Hepatic stellate cell (primary cell): ENCODE measurements around the gene BCAS3.
"Not testable (repeated sequence)": the region's sequence is repeated elsewhere in the genome, so short reads cannot be mapped to it uniquely, and the experiment has no call there.

Source experiments
- DNase-seq: peaks from one replicate; pipeline ENCODE4 v3.0.0; 2011; ENCODE audit warnings: low spot score

Gene BCAS3

DNA sequence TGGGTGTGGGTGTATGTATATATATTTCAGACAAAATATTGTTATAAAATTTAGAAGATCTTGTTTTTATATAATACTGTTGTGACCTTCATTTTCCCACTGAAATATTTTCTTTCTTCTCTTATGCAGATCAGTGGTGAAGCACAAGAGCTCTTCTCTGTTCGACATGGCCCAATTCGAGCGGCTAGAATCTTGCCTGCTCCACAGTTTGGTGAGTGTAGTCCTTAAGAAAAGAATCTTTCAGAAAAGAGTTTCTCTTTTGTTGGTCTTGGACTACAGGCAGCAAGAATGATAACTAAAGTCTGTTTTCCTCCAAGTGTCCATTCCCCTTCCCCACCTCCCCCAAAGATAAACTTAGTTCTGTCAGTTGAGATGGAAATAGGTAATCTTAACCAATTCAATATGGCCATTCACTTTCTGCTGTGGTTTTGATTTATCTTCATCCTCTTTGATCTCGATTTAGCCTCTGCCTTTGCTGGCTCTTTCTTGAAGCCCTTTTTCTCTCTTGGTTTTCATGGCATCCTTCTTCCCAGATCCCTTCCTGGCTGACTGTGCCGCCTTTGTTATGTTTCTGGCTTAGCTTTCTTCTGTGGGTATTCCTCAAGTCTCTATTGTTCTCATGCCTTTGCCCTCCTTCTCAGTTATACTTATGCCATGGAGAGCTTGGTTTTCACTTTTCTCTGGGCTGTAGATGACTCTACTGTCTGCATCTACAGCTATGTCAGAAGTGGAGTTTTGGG lies 69.6 kb downstream of the BCAS3 start:
- no peak for DNase-seq

DNA sequence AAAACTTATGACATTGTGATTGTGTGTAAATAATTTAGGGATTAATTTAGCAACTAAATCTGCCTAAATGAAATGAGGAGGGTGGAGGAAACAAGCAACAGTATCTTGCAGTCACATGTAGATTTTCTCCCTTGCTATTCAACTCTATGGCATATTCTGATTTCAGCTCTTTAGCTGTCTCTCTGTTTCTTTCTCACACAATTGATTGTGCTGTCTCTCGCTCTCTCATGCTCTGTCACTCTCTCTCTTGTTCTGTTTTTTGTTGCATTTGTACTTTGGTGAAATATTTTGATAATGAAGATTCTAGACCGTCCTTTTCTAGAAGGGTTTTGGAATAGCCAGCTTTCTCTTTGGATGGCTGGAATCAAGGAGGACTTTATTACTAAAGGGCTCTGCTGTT lies 70.6 kb downstream of the BCAS3 start:
- no peak for DNase-seq

DNA sequence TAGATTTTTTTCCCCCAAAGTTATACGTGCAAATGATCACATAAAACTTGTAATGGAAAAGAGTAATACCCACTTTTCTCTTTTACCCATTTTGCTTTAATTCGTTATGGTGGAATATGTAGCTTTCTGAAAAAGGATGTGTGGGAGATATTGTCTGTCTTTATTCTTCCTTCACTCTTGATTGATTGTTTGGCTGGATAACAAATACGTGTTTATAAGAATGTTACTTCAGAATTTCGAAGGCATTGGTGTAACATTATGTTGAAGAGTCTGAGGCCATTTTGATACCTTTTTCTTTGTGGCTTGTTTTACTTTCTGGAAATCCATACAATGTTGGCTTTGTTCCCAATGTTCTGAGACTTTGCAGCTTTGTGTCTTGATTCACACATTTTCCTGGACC lies 71.4 kb downstream of the BCAS3 start:
- DNase-seq = no peak

- no peak for DNase-seq
Measured at GRCh38 chr17:60749708-60750107, 72.1 kb downstream of the BCAS3 start.

DNA sequence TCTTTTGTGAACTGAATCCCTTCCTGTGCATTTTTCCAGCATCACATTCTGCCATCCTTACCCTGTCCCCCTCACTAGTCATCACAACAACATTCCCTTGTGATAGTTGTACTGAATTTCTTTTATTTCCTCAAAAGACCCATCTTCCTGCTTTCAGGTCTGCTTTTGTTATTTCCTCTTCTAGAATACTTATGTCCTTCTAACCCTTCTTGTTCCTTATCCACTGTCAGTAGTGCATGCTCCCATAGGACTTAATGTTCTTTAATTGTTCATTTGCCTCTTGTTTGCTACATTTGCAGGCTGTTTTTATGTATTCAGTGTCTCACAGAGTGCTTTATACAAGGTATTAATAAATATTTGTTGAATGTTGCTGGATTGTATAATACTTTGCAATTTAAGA lies 73.0 kb downstream of the BCAS3 start:
- no peak for DNase-seq

GRCh38 chr17:60751884-60752283 lies 74.2 kb downstream of the BCAS3 start:
- no peak for DNase-seq

- DNase-seq = no peak
Measured at GRCh38 chr17:60752873-60753577, 75.4 kb downstream of the BCAS3 start.

DNA sequence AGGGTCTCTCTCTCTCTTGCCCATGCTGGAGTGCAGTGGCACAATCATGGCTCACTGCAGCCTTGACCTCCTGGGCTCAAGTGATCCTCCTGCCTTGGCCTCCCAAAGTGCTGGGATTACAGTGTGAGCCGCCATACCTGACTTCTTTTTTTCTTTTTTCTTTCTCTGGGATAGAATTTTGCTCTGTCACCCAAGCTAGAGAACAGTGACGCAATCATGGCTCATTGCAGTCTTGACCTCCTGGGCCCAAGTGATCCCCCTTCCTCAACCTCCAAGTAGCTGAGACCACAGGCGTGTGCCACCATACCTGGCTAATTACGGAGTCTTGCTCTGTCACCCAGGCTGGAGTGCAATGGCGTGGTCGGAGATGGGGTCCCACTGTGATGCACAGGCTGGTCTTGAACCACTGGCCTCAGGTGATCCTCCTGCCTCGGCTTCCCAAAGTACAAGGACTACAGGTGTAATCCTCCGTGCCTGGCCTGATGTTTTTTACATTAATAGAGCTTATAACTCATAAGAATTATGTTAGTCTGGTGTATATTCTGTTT lies 76.5 kb downstream of the BCAS3 start:
- no peak for DNase-seq

DNA sequence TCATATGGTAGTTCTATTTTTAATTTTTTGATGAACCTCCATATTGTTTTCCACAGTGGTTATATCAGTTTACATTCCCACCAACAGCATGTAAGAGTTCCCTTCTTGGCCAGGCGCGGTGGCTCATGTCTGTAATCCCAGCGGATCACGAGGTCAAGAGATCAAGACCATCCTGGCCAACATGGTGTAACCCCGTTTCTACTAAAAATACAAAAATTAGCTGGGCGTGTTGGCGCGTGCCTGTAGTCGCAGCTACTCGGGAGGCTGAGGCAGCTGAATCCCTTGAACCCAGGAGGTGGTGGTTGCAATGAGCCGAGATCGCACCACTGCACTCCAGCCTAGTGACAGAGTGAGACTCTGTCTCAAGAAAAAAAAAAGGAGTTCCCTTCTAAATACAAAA lies 79.1 kb downstream of the BCAS3 start:
- DNase-seq = not testable (repeated sequence)

- DNase-seq = no peak
Measured at GRCh38 chr17:60757437-60757836, 79.8 kb downstream of the BCAS3 start.

- no peak for DNase-seq
Measured at GRCh38 chr17:60759756-60760155, 82.1 kb downstream of the BCAS3 start.

DNA sequence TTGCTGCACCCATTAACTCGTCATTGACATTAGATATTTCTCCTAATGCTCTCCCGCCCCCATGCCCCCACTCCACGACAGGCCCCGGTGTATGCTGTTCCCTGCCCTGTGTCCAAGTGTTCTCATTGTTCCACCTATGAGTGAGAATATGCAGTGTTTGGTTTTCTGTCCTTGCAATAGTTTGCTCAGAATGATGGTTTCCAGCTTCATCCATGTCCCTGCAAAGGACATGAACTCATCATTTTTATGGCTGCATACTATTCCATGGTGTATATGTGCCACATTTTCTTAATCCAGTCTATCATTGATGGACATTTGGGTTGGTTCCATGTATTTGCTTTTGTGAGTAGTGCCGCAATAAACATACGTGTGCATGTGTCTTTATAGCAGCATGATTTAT lies 83.7 kb downstream of the BCAS3 start:
- DNase-seq = not testable (repeated sequence)

DNA sequence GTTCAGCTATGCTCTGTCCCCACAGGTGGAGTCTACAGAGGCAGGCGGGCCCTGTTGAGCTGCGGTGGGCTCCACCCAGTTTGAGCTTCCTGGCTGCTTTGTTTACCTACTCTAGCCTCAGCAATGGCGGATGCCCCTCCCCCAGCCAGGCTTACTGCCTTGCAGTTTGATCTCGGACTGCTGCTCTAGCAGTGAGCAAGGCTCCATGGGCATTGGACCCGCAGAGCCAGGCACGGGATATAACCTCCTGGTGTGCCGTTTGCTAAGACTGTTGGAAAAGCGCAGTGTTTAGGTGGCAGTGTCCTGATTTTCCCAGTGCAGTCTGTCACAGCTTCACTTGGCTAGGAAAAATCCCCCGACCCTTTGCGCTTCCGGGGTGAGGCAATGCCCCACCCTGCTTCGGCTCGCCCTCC lies 89.1 kb downstream of the BCAS3 start:
- no peak for DNase-seq

- DNase-seq = no peak
Measured at GRCh38 chr17:60767744-60768308, 90.2 kb downstream of the BCAS3 start.

- no peak for DNase-seq
Measured at GRCh38 chr17:60769327-60769726, 91.7 kb downstream of the BCAS3 start.

DNA sequence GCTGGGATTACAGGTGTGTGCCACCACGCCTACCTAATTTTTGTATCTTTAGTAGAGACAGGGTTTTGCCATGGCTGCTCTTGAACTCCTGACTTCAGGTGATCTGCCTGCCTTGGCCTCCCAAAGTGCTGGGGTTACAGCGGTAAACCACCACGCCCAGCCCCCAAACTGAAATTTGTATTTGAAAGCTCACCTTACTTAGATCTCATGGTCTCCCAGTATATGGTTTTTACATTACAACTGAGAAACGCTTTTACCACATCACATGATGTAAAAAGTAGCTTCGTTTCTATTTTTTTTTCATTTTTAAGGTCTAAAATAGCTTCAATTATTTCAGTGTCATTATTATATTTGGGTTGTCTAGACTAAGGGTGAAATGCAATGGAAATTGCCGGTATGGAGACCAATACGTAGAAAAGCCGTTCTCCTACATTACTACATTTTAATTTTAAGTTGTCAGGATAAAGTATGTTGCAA lies 93.3 kb downstream of the BCAS3 start:
- DNase-seq = no peak

DNA sequence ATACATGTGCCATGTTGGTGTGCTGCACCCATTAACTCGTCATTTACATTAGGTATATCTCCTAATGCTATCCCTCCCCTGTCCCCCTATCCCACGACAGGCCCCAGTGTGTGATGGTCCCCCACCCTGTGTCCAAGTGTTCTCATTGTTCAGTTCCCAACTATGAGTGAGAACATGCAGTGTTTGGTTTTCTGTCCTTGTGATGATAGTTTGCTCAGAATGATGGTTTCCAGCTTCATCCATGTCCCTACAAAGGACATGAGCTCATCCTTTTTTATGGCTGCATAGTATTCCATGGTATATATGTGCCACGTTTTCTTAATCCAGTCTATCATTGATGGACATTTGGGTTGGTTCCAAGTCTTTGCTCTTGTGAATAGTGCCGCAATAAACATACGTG lies 94.0 kb downstream of the BCAS3 start:
- not testable (repeated sequence) for DNase-seq

DNA sequence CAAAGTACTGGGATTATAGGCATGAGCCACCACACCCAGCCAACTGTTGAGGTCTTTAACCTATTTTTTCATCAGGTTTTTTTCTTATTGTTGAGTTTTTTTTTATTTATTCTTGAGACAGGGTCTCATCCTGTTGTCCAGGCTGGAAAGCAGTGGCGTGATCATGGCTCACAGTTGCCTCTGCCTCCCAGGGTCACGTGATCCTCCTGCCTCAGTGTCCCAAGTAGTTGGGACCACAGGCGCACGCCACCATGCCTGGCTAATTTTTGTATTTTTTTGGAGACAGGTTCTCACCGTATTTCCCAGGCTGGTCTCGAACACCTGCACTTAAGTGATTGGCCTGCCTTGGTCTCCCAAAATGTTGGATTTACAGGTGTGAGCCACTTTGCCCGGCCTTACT lies 95.9 kb downstream of the BCAS3 start:
- no peak for DNase-seq

- no peak for DNase-seq
Measured at GRCh38 chr17:60781880-60782412, 104.3 kb downstream of the BCAS3 start.

GRCh38 chr17:60782742-60783141 lies 105.1 kb downstream of the BCAS3 start:
- no peak for DNase-seq

DNA sequence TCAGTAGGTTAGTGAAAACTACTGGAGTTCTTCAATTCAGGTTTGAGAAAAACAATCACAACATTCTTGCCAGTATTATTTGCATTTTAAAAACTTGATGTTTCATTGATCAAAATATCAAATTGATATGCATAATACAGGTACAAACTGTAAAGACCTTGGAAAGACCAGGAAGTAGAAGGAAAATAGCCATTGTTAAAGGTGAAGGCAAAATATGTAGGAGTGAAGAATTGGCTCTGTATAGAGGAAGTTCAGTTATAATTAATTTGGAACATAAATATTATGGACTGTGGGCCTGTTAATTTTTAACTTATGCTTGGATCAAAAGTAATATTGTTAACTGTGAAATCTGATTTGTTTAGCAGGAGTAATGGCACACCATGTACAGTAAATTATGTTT lies 112.6 kb downstream of the BCAS3 start:
- no peak for DNase-seq

- no peak for DNase-seq
Measured at GRCh38 chr17:60792250-60792898, 114.7 kb downstream of the BCAS3 start.
